ENCODE measurements around the gene EIF2A. TPM values are rescaled to one million over a fixed set of nuclear protein-coding genes. Genes with fewer than 3 reads are reported as not detected.

EIF2A gene
- total and polyA plus RNA-seq, 9 of the 15 experiments (the other 6 are each of a cell fraction or from before 2014, with no cell fraction given) = 106 to 192 (median 168) TPM

- no peaks in the 10 kb centered on the region for H3K79me2 ChIP-seq (ENCODE audit: control insufficient read depth, insufficient read depth, low read length)
- no peak overlapping the region for H3K4me2 ChIP-seq (ENCODE audit: insufficient read depth, low read length)
- H3K36me3 ChIP-seq (ENCODE audit: control insufficient read depth, insufficient read depth, low read length) = no peaks in the 10 kb centered on the region
- intact Hi-C loops (cut with micrococcal nuclease) (no loop called here), in situ Hi-C loops (cut with MboI) (loop anchor here (5.0 to 25.0 kb wide), 3 partner anchors 281 to 629 kb away; partner anchors contain the start of gene PFN2)
- H3K4me3 ChIP-seq = no peak overlapping the region
- DNase-seq (ENCODE audit: extremely low read depth in 1 of 4, low spot score in 3 of 4) (no peak), FAIRE-seq (no peak), ATAC-seq (no peak)
- H3K27me3 ChIP-seq (ENCODE audit: control insufficient read depth in 2 of 2, insufficient read depth in 2 of 2, low read length in 2 of 2) = peaks cover 0 to 10% of the 10 kb centered on the region in 2 experiments; a peak in 1 of 5 replicates
- no peak overlapping the region for H3K27ac ChIP-seq (ENCODE audit: extremely low read depth, low read depth, low read length)
- H3K9ac ChIP-seq (ENCODE audit: insufficient read depth in 1 of 2, low read depth in 2 of 2, low read length in 2 of 2) = no peak overlapping the region
- H2AFZ ChIP-seq (ENCODE audit: low read depth, low read length) = no peak overlapping the region
- H3K9me3 ChIP-seq (replicated peaks; ENCODE audit: control insufficient read depth, insufficient read depth, low read depth, low read length) = no peaks in the 10 kb centered on the region
- POLR2A ChIA-PET = interaction anchor here (0.6 kb wide), 1 partner anchor 293 kb away, joined by 4 read pairs; no protein-coding TSS in a partner anchor
- no peaks in the 10 kb centered on the region for H3K9me1 ChIP-seq (ENCODE audit: control insufficient read depth, insufficient read depth, low read length)
- H4K20me1 ChIP-seq (replicated peaks; ENCODE audit: control insufficient read depth, insufficient read depth, low read length) = no peaks in the 10 kb centered on the region
- CTCF ChIA-PET (ENCODE audit: low intra/inter-chr PET ratio) = no interaction called here
- no TSS peak for BruUV-seq (replicated peaks)
- no peak for TF ChIP-seq U2AF2 (optimal IDR thresholded peaks at IDR 0.05; ENCODE audit: low read depth, low read length)
- no peak for TF ChIP-seq KDM2B (CRISPR knock-in tag; IDR thresholded peaks at IDR 0.05)
- TF ChIP-seq ZNF551 (CRISPR knock-in tag; IDR thresholded peaks at IDR 0.05) = no peak
- no peak for TF ChIP-seq TCF3 (CRISPR knock-in tag; IDR thresholded peaks at IDR 0.05)
- TF ChIP-seq KDM1A (IDR thresholded peaks at IDR 0.05) = no peak
- TF ChIP-seq LEF1 (IDR thresholded peaks at IDR 0.05) = no peak
- no peak for TF ChIP-seq UBTF (IDR thresholded peaks at IDR 0.05; ENCODE audit: borderline replicate concordance in 1 of 2, low read depth in 2 of 2, low read length in 2 of 2)
- TF ChIP-seq JUN (IDR thresholded peaks at IDR 0.05; ENCODE audit: borderline replicate concordance, low read depth, low read length) = no peak
- TF ChIP-seq JUN (CRISPR knock-in tag; IDR thresholded peaks at IDR 0.05; ENCODE audit: borderline replicate concordance) = no peak
- TF ChIP-seq HDAC8 (tag; IDR thresholded peaks at IDR 0.05) = no peak
- TF ChIP-seq RBM25 (IDR thresholded peaks at IDR 0.05; ENCODE audit: low read depth, low read length, severe bottlenecking) = no peak
- TF ChIP-seq ILK (tag; IDR thresholded peaks at IDR 0.05; ENCODE audit: borderline replicate concordance, low read depth) = no peak
- no peak for TF ChIP-seq NFRKB (IDR thresholded peaks at IDR 0.05; ENCODE audit: low read depth)
- TF ChIP-seq ZNF12 (CRISPR knock-in tag; IDR thresholded peaks at IDR 0.05) = no peak
- no peak for TF ChIP-seq RNF2 (IDR thresholded peaks at IDR 0.05)
- TF ChIP-seq ZNF324 (CRISPR knock-in tag; IDR thresholded peaks at IDR 0.05) = no peak
- no peak for TF ChIP-seq ZNF263 (CRISPR knock-in tag; IDR thresholded peaks at IDR 0.05; ENCODE audit: borderline replicate concordance)
- no peaks in the 10 kb centered on the region for H3K4me1 ChIP-seq (replicated peaks in 1 of 2; ENCODE audit: control insufficient read depth in 2 of 2, insufficient read depth in 2 of 2, low read length in 2 of 2)
Observed at GRCh38 chr3:150508401-150508800, 38.2 kb upstream of the EIF2A start.
